ENCODE measurements around the gene FRMD3. TPM values are rescaled to one million over a fixed set of nuclear protein-coding genes. Genes with fewer than 3 reads are reported as not detected.

The FRMD3 gene
- total RNA-seq, 4 donors from 2014 or later = 10.4 to 19.6 (median 16.4) TPM

DNA sequence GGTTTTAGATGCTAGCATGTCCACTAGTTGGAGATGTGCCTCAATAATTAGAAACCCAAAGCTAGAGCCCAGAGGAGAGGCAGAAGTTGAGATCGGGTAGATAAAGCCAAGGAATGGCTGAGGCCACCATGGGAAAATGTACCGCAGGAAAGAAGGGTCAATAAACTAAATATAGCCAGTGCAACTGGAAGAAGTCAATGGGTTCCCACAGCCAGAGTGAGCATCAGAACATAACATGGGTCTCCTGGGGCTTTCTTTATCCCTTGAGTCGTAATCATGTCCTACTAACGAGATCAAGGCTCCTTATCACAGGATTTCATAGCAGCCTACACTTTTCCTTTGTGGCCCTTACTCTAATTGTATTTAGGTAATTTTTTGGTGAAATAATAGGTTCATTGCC, 61.7 kb downstream of the FRMD3 start:
- TF ChIP-seq, protein P1, sequence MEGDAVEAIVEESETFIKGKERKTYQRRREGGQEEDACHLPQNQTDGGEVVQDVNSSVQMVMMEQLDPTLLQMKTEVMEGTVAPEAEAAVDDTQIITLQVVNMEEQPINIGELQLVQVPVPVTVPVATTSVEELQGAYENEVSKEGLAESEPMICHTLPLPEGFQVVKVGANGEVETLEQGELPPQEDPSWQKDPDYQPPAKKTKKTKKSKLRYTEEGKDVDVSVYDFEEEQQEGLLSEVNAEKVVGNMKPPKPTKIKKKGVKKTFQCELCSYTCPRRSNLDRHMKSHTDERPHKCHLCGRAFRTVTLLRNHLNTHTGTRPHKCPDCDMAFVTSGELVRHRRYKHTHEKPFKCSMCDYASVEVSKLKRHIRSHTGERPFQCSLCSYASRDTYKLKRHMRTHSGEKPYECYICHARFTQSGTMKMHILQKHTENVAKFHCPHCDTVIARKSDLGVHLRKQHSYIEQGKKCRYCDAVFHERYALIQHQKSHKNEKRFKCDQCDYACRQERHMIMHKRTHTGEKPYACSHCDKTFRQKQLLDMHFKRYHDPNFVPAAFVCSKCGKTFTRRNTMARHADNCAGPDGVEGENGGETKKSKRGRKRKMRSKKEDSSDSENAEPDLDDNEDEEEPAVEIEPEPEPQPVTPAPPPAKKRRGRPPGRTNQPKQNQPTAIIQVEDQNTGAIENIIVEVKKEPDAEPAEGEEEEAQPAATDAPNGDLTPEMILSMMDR (IDR thresholded peaks at IDR 0.05; ENCODE audit: low read depth) = no peak

DNA sequence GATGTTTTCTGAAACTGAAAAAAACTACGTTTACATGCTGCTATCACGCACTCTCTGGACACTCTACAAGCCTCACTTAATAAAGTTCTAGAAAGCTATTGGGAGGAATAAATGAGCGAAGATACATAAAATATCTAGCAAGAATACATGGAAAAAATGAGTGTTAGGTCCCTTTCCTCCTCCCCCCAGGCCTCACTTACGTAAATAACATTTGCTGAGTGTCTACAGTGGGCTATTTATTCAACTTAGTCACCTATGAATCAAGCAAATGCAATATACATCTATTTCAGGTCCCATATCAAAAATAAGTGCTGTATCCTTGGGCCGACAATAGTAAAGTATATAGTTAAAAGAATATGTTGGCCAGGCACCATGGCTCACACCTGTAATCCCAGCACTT, 62.5 kb downstream of the FRMD3 start:
- TF ChIP-seq, protein P1 (IDR thresholded peaks at IDR 0.05; ENCODE audit: low read depth) = no peak

DNA sequence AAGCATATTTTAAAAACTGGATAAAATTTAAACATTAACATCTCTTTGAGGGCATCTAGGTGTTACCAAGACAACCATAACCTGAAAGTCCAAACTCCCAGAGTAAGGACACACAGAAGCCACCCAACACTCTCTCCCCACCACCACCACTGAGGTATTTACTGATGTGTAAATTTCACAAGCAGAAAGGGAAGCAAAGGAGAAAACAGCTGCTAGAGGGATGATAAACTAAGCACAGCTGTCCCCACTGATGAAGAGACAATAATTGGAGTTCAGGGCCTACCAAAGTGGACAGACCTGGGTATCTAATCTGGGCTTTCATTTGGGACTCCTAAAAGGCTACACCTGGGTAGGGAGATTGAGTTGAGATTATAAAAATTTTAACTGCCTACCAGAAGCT, 63.6 kb downstream of the FRMD3 start:
- TF ChIP-seq, protein P1 (IDR thresholded peaks at IDR 0.05; ENCODE audit: low read depth) = no peak

DNA sequence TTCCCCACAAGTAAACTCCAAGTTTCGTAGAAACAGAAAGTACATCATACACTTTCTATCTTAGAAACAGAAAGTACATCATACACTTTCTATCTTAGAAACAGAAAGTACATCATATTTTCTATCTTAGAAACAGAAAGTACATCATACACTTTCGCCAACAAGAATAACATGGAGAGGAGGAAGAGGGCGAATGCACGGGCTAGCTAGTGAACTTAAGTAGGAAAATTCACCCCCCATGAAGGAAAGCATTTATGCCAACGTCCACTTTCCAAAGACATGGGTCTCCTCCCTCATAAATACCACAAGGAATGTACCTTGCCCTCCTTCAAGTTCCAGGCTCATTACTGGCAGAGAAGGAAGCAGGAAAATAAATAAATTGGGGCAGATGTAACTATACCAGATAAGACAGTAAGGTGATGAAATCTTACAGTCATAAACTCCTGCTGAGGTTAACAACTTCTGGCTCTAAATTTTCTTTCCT, 64.7 kb downstream of the FRMD3 start:
- TF ChIP-seq, protein P1 (IDR thresholded peaks at IDR 0.05; ENCODE audit: low read depth) = no peak

DNA sequence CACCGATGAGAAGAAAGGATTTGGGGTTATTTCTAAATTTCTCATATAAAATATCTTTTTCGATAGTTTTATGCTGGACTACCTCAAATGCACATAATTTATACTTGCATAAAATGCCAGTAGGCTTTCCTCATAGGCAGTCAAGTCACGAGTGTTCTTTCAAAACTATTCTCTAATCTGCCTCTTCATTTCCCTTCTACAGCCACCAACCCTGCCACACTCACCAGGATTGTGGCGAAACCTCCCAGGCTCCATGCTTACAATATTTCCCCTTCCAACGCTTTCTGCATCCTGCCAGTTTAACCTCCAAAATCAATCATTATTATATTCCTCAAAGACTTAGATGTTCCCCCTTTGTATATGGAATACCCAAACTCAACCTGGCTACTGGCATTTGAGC, 65.4 kb downstream of the FRMD3 start:
- TF ChIP-seq, protein P1 (IDR thresholded peaks at IDR 0.05; ENCODE audit: low read depth) = no peak

DNA sequence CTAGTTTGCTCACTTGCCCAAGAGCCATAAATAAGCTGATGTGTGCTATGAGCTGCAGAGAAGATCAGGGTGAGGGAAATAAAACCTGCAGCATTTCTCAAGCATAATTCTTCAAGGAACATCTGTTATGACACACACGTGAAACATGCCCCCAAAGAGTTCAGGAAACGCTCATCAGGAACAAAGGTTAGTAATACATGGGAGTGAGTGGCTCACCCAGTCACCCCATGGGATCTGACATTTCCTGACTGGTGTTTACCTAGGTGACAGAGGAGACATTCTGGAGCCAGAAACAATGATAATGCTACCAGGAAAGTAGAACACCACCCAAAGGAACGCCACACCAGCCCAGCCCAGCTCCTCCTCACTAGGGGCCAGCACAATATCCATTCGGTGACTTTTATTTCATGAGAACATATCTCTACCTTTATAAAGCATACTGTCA, 66.0 kb downstream of the FRMD3 start:
- TF ChIP-seq, protein P1 (IDR thresholded peaks at IDR 0.05; ENCODE audit: low read depth) = no peak

DNA sequence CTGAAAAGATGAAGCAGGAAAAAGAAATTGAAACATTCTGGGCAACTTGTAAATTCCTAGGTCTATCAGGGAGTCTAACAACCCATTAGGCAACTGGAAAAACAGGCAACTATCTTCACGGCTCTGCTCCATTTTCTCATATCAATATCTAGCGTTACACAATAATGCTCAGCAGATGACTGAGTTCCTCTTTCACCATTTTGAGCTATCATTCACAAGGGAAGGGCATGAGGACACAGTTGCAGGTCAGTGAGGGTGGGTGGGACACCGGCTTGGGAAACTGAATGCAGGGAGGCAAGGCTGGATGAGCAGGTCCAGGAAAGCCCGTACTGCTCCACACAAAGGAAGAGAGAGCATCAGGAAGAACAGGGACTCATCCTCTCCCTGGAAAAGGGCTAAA, 67.0 kb downstream of the FRMD3 start:
- TF ChIP-seq, protein P1 (IDR thresholded peaks at IDR 0.05; ENCODE audit: low read depth) = no peak
